Testis (tissue), 2 donors: ENCODE results near the gene TUSC7.

ENCODE experiments used
- POLR2A ChIP-seq: fragments of 450-650 bp; IDR thresholded peaks from one replicate; pipeline ENCODE4 v1.6.1; 2017; ENCODE audit warnings: antibody characterized with exemption, mild to moderate bottlenecking, moderate library complexity
- TF ChIP-seq, protein P1 (sequence below), 3 experiments: fragments of 450-650 bp in 2 of 3; fragments of 200-600 bp in 1 of 3; sonication (generic) in 1 of 3; IDR thresholded peaks; one replicate each; pipeline ENCODE4 v1.5.1; 2016 to 2019; ENCODE audit warnings: antibody characterized with exemption in 3 of 3, mild to moderate bottlenecking in 2 of 3, moderate library complexity in 1 of 3

DNA sequence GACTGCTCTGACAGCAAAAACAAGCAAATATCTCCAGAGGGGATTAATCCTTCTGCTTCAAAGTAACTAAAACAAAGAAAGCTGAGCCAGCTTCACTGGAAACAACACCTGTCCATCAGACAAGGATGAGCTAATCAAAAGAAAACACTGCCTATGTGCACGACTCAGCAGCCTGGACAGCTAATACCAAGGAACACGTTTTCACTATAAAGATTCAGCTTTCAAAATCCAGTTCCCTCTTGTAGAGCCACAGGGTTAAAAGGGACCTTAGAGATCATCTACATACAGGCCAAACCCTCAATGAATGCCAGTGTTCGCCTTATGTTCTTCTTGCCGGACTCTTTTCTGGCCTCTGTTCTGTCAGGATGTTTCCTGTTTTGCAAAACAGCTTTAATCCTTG lies 6.9 kb downstream of the TUSC7 start:
- TF ChIP-seq POLR2A = no peak
- TF ChIP-seq, protein P1, sequence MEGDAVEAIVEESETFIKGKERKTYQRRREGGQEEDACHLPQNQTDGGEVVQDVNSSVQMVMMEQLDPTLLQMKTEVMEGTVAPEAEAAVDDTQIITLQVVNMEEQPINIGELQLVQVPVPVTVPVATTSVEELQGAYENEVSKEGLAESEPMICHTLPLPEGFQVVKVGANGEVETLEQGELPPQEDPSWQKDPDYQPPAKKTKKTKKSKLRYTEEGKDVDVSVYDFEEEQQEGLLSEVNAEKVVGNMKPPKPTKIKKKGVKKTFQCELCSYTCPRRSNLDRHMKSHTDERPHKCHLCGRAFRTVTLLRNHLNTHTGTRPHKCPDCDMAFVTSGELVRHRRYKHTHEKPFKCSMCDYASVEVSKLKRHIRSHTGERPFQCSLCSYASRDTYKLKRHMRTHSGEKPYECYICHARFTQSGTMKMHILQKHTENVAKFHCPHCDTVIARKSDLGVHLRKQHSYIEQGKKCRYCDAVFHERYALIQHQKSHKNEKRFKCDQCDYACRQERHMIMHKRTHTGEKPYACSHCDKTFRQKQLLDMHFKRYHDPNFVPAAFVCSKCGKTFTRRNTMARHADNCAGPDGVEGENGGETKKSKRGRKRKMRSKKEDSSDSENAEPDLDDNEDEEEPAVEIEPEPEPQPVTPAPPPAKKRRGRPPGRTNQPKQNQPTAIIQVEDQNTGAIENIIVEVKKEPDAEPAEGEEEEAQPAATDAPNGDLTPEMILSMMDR (IDR thresholded peaks at IDR 0.05) = no peak
